SK-N-SH treated with all-trans-retinoic acid at 6 μM for 48 hours (cell line): ENCODE measurements around the gene NNMT.

Experiments
- ATAC-seq: fragments of 200-7000 bp; cut with Tn5 transposase; 3 replicates; pipeline ENCODE4 v1.9.1; 2020; ENCODE audit warnings: mild to moderate bottlenecking, moderate library complexity
- ARNTL ChIP-seq: fragments of 450-650 bp; formaldehyde crosslinking; IDR thresholded peaks from 2 replicates; pipeline ENCODE4 v1.5.0; 2020; ENCODE audit warnings: low read depth, mild to moderate bottlenecking, moderate library complexity, borderline replicate concordance
- BACH2 ChIP-seq: fragments of 250-450 bp; sonication (Bioruptor Pico); IDR thresholded peaks from 2 replicates; pipeline ENCODE4 v1.9.0; 2021; ENCODE audit warnings: mild to moderate bottlenecking, borderline replicate concordance
- CREB5 ChIP-seq: fragments of 250-450 bp; sonication (Bioruptor Pico); IDR thresholded peaks from 2 replicates; pipeline ENCODE4 v1.5.1; 2020; ENCODE audit warnings: low read depth, mild to moderate bottlenecking, moderate library complexity
- CSDC2 ChIP-seq: fragments of 250-450 bp; sonication (Bioruptor Pico); IDR thresholded peaks from 2 replicates; pipeline ENCODE4 v1.5.0; 2020; ENCODE audit warnings: mild to moderate bottlenecking, moderate library complexity
- ESRRG ChIP-seq: fragments of 250-450 bp; sonication (Bioruptor Pico); IDR thresholded peaks from 2 replicates; pipeline ENCODE4 v1.6.1; 2021; ENCODE audit warnings: mild to moderate bottlenecking
- GLIS3 ChIP-seq: fragments of 250-450 bp; sonication (Bioruptor Pico); IDR thresholded peaks from 2 replicates; pipeline ENCODE4 v1.5.0; 2020; ENCODE audit warnings: mild to moderate bottlenecking, moderate library complexity
- ISL1 ChIP-seq: fragments of 250-450 bp; sonication (Bioruptor Pico); IDR thresholded peaks from 2 replicates; pipeline ENCODE4 v2.1.2; 2022; ENCODE audit warnings: mild to moderate bottlenecking, moderate library complexity
- OSR1 ChIP-seq: fragments of 250-450 bp; sonication (Bioruptor Pico); IDR thresholded peaks from 2 replicates; pipeline ENCODE4 v1.8.0; 2022; ENCODE audit warnings: moderate library complexity, mild to moderate bottlenecking, inconsistent platforms
- PATZ1 ChIP-seq: fragments of 250-450 bp; sonication (Bioruptor Pico); IDR thresholded peaks from 2 replicates; pipeline ENCODE4 v1.8.0; 2020; ENCODE audit warnings: mild to moderate bottlenecking, moderate library complexity, borderline replicate concordance
- PPARA ChIP-seq: fragments of 250-450 bp; sonication (Bioruptor Pico); IDR thresholded peaks from 2 replicates; pipeline ENCODE4 v1.5.0; 2020; ENCODE audit warnings: mild to moderate bottlenecking, borderline replicate concordance
- RARB ChIP-seq: fragments of 250-450 bp; sonication (Bioruptor Pico); IDR thresholded peaks from 2 replicates; pipeline ENCODE4 v1.8.0; 2021; ENCODE audit warnings: mild to moderate bottlenecking, moderate library complexity
- SNAI2 ChIP-seq: fragments of 250-450 bp; sonication (Bioruptor Pico); IDR thresholded peaks from 2 replicates; pipeline ENCODE4 v1.5.0; 2020; ENCODE audit warnings: mild to moderate bottlenecking, moderate library complexity
- TCF4 ChIP-seq: fragments of 250-450 bp; sonication (Bioruptor Pico); IDR thresholded peaks from 2 replicates; pipeline ENCODE4 v1.8.0; 2021; ENCODE audit warnings: mild to moderate bottlenecking, moderate library complexity, borderline replicate concordance
- TOX ChIP-seq: fragments of 250-450 bp; sonication (Bioruptor Pico); IDR thresholded peaks from 2 replicates; pipeline ENCODE4 v1.8.0; 2021; ENCODE audit warnings: mild to moderate bottlenecking, moderate library complexity, borderline replicate concordance
- ZC3H10 ChIP-seq: fragments of 250-450 bp; sonication (Bioruptor Pico); IDR thresholded peaks from 2 replicates; pipeline ENCODE4 v1.5.1; 2021; ENCODE audit warnings: mild to moderate bottlenecking, moderate library complexity
- ZFP3 ChIP-seq: fragments of 250-450 bp; sonication (Bioruptor Pico); IDR thresholded peaks from 2 replicates; pipeline ENCODE4 v1.5.0; 2020; ENCODE audit warnings: mild to moderate bottlenecking, moderate library complexity
- ZFP30 ChIP-seq: fragments of 450-650 bp; formaldehyde crosslinking; IDR thresholded peaks from 2 replicates; pipeline ENCODE4 v1.5.0; 2022; ENCODE audit warnings: mild to moderate bottlenecking, moderate library complexity
- ZNF565 ChIP-seq: fragments of 450-650 bp; formaldehyde crosslinking; conservative IDR thresholded peaks from 2 replicates; pipeline ENCODE4 v1.5.0; 2020; ENCODE audit warnings: low read depth, mild to moderate bottlenecking, moderate library complexity
- ZNF70 ChIP-seq: fragments of 450-650 bp; formaldehyde crosslinking; IDR thresholded peaks from 2 replicates; pipeline ENCODE4 v1.5.0; 2020; ENCODE audit warnings: mild to moderate bottlenecking, moderate library complexity
- ZNF8 ChIP-seq: fragments of 450-650 bp; formaldehyde crosslinking; IDR thresholded peaks from 2 replicates; pipeline ENCODE4 v1.5.0; 2020; ENCODE audit warnings: mild to moderate bottlenecking, moderate library complexity
- TF ChIP-seq, protein P1 (sequence below): fragments of 250-450 bp; sonication (Bioruptor Pico); IDR thresholded peaks from 2 replicates; pipeline ENCODE4 v1.5.0; 2020; ENCODE audit warnings: mild to moderate bottlenecking, moderate library complexity
- TF ChIP-seq, protein P2 (sequence below): fragments of 250-450 bp; sonication (Bioruptor Pico); IDR thresholded peaks from 2 replicates; pipeline ENCODE4 v1.5.1; 2021; ENCODE audit warnings: mild to moderate bottlenecking, moderate library complexity
- TF ChIP-seq, protein P3 (sequence below): fragments of 250-450 bp; sonication (Bioruptor Pico); IDR thresholded peaks from 2 replicates; pipeline ENCODE4 v1.8.0; 2021; ENCODE audit warnings: low read depth, mild to moderate bottlenecking, moderate library complexity, borderline replicate concordance

NNMT gene

DNA sequence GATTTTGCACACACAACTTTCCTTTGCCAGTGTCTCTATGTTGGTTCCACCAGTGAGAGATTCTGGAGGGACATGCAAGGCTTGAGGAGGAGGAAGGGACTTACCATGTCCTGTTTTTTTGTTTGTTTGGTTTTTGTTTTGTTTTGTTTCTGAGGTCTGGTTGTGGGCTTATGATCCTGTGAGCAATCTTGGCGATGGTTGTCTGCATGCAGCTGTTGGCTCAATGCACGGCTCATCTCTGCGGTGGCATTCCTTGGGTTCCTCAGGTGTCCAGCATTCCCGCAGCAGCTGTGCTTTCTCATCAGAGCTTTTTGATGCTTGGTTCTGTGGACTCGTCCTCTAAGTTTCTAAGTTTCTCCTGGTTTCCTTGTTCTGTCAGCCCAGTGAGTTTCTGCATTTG, 4.8 kb upstream of the NNMT start:
- no peak for ATAC-seq
- 0 out of 2 replicates have a peak, but pooled peaks have one; percentile 18 for TF ChIP-seq CSDC2
- no peak for TF ChIP-seq SNAI2 (CRISPR knock-in tag)
- TF ChIP-seq, all 23 proteins: peak for 1

DNA sequence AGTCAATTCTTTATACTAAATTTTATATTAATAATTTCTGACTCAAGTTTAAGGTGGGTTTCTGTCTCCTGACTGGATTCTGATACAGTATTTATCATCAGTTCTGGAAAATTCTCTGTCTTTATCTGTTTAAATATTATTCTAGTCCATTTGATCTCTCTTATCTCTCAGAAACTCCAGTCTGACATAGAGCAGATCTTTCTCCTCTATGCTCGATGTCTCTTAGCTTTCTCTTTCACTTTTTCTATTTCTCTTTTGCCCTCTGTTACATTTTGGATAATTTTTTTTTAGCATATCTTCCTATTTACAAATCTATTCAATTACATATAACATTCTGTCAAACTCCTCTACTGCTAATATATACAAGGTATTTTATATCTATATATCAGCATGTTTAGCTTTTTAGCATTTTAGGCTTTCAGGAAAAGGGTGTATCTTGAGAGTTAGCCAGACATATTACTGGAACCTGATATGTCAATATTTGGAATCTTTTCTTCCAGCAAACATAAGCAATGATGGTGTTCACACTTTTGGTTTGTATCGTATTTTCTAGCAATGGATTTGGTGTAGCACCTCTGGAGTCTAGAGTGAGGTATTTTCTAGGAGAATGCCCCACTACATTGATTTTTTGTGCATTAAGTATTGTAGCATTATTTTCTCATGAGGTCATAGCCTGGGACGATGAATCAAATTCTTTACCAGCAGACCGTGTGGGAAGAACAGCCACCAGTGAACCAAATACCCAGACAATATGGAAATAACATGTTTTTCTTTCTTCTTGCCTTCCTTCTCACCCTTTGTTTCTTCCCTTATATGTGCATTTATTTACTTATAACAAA, 4.1 kb upstream of the NNMT start:
- peak; percentile 11 for ATAC-seq
- TF ChIP-seq ARNTL (no peak), TOX (CRISPR knock-in tag) (no peak), CREB5 (0 out of 2 replicates have a peak, but pooled peaks have one; percentile 24), ZFP3 (CRISPR knock-in tag) (no peak), ISL1 (CRISPR knock-in tag) (peak; percentile 58), ZNF8 (CRISPR knock-in tag) (no peak), ZNF565 (CRISPR knock-in tag) (no peak), ZFP30 (CRISPR knock-in tag) (no peak), BACH2 (CRISPR knock-in tag) (no peak), ZNF70 (CRISPR knock-in tag) (no peak), TCF4 (CRISPR knock-in tag) (no peak), ZC3H10 (no peak), PPARA (CRISPR knock-in tag) (no peak), SNAI2 (CRISPR knock-in tag) (no peak), OSR1 (CRISPR knock-in tag) (no peak), ESRRG (no peak), PATZ1 (CRISPR knock-in tag) (0 out of 2 replicates have a peak, but pooled peaks have one; percentile 19), GLIS3 (CRISPR knock-in tag) (no peak), CSDC2 (peak; percentile 28; the same call in 1 of the 2 replicates), RARB (CRISPR knock-in tag) (no peak)
- TF ChIP-seq, protein P1, sequence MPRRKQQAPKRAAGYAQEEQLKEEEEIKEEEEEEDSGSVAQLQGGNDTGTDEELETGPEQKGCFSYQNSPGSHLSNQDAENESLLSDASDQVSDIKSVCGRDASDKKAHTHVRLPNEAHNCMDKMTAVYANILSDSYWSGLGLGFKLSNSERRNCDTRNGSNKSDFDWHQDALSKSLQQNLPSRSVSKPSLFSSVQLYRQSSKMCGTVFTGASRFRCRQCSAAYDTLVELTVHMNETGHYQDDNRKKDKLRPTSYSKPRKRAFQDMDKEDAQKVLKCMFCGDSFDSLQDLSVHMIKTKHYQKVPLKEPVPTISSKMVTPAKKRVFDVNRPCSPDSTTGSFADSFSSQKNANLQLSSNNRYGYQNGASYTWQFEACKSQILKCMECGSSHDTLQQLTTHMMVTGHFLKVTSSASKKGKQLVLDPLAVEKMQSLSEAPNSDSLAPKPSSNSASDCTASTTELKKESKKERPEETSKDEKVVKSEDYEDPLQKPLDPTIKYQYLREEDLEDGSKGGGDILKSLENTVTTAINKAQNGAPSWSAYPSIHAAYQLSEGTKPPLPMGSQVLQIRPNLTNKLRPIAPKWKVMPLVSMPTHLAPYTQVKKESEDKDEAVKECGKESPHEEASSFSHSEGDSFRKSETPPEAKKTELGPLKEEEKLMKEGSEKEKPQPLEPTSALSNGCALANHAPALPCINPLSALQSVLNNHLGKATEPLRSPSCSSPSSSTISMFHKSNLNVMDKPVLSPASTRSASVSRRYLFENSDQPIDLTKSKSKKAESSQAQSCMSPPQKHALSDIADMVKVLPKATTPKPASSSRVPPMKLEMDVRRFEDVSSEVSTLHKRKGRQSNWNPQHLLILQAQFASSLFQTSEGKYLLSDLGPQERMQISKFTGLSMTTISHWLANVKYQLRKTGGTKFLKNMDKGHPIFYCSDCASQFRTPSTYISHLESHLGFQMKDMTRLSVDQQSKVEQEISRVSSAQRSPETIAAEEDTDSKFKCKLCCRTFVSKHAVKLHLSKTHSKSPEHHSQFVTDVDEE (CRISPR knock-in tag): no peak
- TF ChIP-seq, protein P2, sequence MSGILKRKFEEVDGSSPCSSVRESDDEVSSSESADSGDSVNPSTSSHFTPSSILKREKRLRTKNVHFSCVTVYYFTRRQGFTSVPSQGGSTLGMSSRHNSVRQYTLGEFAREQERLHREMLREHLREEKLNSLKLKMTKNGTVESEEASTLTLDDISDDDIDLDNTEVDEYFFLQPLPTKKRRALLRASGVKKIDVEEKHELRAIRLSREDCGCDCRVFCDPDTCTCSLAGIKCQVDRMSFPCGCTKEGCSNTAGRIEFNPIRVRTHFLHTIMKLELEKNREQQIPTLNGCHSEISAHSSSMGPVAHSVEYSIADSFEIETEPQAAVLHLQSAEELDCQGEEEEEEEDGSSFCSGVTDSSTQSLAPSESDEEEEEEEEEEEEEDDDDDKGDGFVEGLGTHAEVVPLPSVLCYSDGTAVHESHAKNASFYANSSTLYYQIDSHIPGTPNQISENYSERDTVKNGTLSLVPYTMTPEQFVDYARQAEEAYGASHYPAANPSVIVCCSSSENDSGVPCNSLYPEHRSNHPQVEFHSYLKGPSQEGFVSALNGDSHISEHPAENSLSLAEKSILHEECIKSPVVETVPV (CRISPR knock-in tag): no peak
- TF ChIP-seq, protein P3, sequence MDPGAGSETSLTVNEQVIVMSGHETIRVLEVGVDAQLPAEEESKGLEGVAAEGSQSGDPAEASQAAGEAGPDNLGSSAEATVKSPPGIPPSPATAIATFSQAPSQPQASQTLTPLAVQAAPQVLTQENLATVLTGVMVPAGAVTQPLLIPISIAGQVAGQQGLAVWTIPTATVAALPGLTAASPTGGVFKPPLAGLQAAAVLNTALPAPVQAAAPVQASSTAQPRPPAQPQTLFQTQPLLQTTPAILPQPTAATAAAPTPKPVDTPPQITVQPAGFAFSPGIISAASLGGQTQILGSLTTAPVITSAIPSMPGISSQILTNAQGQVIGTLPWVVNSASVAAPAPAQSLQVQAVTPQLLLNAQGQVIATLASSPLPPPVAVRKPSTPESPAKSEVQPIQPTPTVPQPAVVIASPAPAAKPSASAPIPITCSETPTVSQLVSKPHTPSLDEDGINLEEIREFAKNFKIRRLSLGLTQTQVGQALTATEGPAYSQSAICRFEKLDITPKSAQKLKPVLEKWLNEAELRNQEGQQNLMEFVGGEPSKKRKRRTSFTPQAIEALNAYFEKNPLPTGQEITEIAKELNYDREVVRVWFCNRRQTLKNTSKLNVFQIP (CRISPR knock-in tag): no peak
